ENCODE results near the gene MARS2. TPM values are rescaled to one million over a fixed set of nuclear protein-coding genes. Genes with fewer than 3 reads are reported as not detected.

The MARS2 gene
- total RNA-seq, 1 experiment from 2014 or later, result 14.4 TPM

- DNase-seq (ENCODE audit: low read depth, low spot score) (no peak), ATAC-seq (no peak)
- Histone ChIP-seq H3K4me3 (replicated peaks in 1 of 2; ENCODE audit: low read depth in 1 of 2, low read length in 2 of 2) (no peak overlapping the region), H3K9ac (ENCODE audit: low read length) (no peak overlapping the region), H4K20me1 (ENCODE audit: insufficient read depth) (no peaks in the 10 kb centered on the region), H2AFZ (ENCODE audit: low read depth, low read length, poor library complexity, severe bottlenecking) (no peak overlapping the region), H3K27me3 (ENCODE audit: insufficient read depth, low read length) (no peaks in the 10 kb centered on the region), H3K4me1 (ENCODE audit: control insufficient read depth in 1 of 2, insufficient read depth in 2 of 2, low read length in 2 of 2) (peaks cover 4% of the 10 kb centered on the region in 2 experiments; a peak in 3 of 4 replicates), H3K79me2 (ENCODE audit: insufficient read depth, low read length) (peaks cover 7% of the 10 kb centered on the region), H3K27ac (ENCODE audit: low read depth, low read length) (no peak overlapping the region), H3K36me3 (ENCODE audit: control insufficient read depth in 1 of 2, insufficient read depth in 2 of 2, low read length in 2 of 2) (no peaks in the 10 kb centered on the region), H3K9me2 (ENCODE audit: insufficient read depth) (no peaks in the 10 kb centered on the region), H3K9me3 (ENCODE audit: control insufficient read depth in 1 of 2, insufficient read depth in 1 of 2, low read depth in 1 of 2, low read length in 2 of 2) (no peaks in the 10 kb centered on the region), H3K4me2 (ENCODE audit: low read length) (no peak overlapping the region)
- ChIA-PET POLR2A (no interaction called here), RAD21 (ENCODE audit: low non-redundant PET in 1 of 2, low total read pairs in 2 of 2, uncharacterized antibody in 2 of 2, unreplicated experiment in 2 of 2) (no interaction called here), CTCF (no interaction called here)
- TF ChIP-seq SP1 (IDR thresholded peaks at IDR 0.05; ENCODE audit: low read depth) (no peak), RAD21 (IDR thresholded peaks at IDR 0.05; ENCODE audit: low read depth) (no peak), SIN3A (IDR thresholded peaks at IDR 0.05; ENCODE audit: low read depth) (no peak), ZBTB33 (IDR thresholded peaks at IDR 0.05; ENCODE audit: extremely low read depth, insufficient replicate concordance, low read length) (no peak), CBX3 (IDR thresholded peaks at IDR 0.05; ENCODE audit: low read depth) (no peak), REST (IDR thresholded peaks at IDR 0.05; ENCODE audit: low read depth) (no peak), ATF3 (IDR thresholded peaks at IDR 0.05) (no peak), EZH2 (IDR thresholded peaks at IDR 0.05) (no peak), JUND (IDR thresholded peaks at IDR 0.05) (no peak), CEBPB (IDR thresholded peaks at IDR 0.05; ENCODE audit: low read depth) (no peak), EGR1 (IDR thresholded peaks at IDR 0.05; ENCODE audit: low read depth) (no peak), CTCF (IDR thresholded peaks at IDR 0.05 in 2 of 3, conservative IDR thresholded peaks at IDR 0.05 in 1 of 3; ENCODE audit: borderline replicate concordance in 1 of 3, insufficient read depth in 1 of 3, low read depth in 2 of 3, low read length in 2 of 3) (no peak), ZFX (IDR thresholded peaks at IDR 0.05) (no peak), FOSL1 (IDR thresholded peaks at IDR 0.05; ENCODE audit: low read depth) (no peak), TCF7L2 (IDR thresholded peaks at IDR 0.05; ENCODE audit: borderline replicate concordance, extremely low read depth, insufficient read depth, insufficient read length) (no peak), EZH2phosphoT487 (IDR thresholded peaks at IDR 0.05; ENCODE audit: borderline replicate concordance) (no peak)
- BruUV-seq (replicated peaks), result no TSS peak
- intact Hi-C loops (cut with micrococcal nuclease), result loop anchor here (10.0 kb wide), 2 partner anchors 196 to 594 kb away; partner anchors contain the start of gene HSPE1
Observed at GRCh38 chr2:197700960-197701359, 4.2 kb upstream of the MARS2 start.
